ENCODE measurements around the gene HTR6.

GRCh38 chr1:19684677-19685076 lies 20.0 kb downstream of the HTR6 start:
- TF ChIP-seq CTCF (IDR thresholded peaks at IDR 0.05): no peak
- no peak for TF ChIP-seq POLR2A (IDR thresholded peaks at IDR 0.05; ENCODE audit: low read depth)
- no peak for TF ChIP-seq EP300 (IDR thresholded peaks at IDR 0.05)
- no peak for TF ChIP-seq POLR2AphosphoS5 (IDR thresholded peaks at IDR 0.05)

Measured in esophagus muscularis mucosa (tissue), 4 donors.